Measurements from ENCODE around the gene B3GNT3. TPM values are rescaled to one million over a fixed set of nuclear protein-coding genes. Genes with fewer than 3 reads are reported as not detected.

The B3GNT3 gene
- not detected for polyA plus RNA-seq (2013, experiment 1 of 2; ENCODE audit: insufficient read length)
- not detected for polyA plus RNA-seq (2013, experiment 2 of 2; ENCODE audit: insufficient read length)

- no peak for DNase-seq
Observed at GRCh38 chr19:17794731-17795494, at the start of gene B3GNT3. Gene B3GNT3 (plus strand): TSS chr19:17795138. CDS start chr19:17807808, 12,670 bp downstream.

GRCh38 chr19:17747205-17748098 is 47.5 kb upstream of the B3GNT3 start:
- peak; percentile 92 for DNase-seq

- DNase-seq, result no peak
Observed at GRCh38 chr19:17748884-17749638, 45.9 kb upstream of the B3GNT3 start.

GRCh38 chr19:17749912-17750317 is 45.0 kb upstream of the B3GNT3 start:
- no peak for DNase-seq

- DNase-seq, result no peak
Observed at GRCh38 chr19:17751103-17751911, 43.6 kb upstream of the B3GNT3 start, which contains the start of gene FCHO1. Gene FCHO1 (plus strand): TSS chr19:17751477. CDS start chr19:17755165, 3,688 bp downstream.

GRCh38 chr19:17751912-17752273 is 43.0 kb upstream of the B3GNT3 start:
- no peak for DNase-seq

- DNase-seq, result no peak
Observed at GRCh38 chr19:17752865-17753639, 41.9 kb upstream of the B3GNT3 start.

- DNase-seq, result no peak
Observed at GRCh38 chr19:17753976-17754375, 41.0 kb upstream of the B3GNT3 start.

GRCh38 chr19:17754634-17755442 is 40.1 kb upstream of the B3GNT3 start:
- DNase-seq, result no peak

GRCh38 chr19:17755443-17755890 is 39.5 kb upstream of the B3GNT3 start:
- DNase-seq, result no peak

- peak; percentile 16 for DNase-seq
Observed at GRCh38 chr19:17755977-17756670, 38.8 kb upstream of the B3GNT3 start.

- peak; percentile 46 for DNase-seq
Observed at GRCh38 chr19:17757125-17757524, 37.8 kb upstream of the B3GNT3 start.

- DNase-seq, result no peak
Observed at GRCh38 chr19:17758515-17758914, 36.4 kb upstream of the B3GNT3 start.

GRCh38 chr19:17761148-17761547 is 33.8 kb upstream of the B3GNT3 start:
- no peak for DNase-seq

- peak; percentile 57 for DNase-seq
Observed at GRCh38 chr19:17762505-17763229, 32.3 kb upstream of the B3GNT3 start.

GRCh38 chr19:17764348-17764747 is 30.6 kb upstream of the B3GNT3 start:
- DNase-seq, result no peak

GRCh38 chr19:17765069-17765618 is 29.8 kb upstream of the B3GNT3 start:
- DNase-seq, result no peak

- peak; percentile 74 for DNase-seq
Observed at GRCh38 chr19:17766543-17767131, 28.3 kb upstream of the B3GNT3 start.
